T-cell (primary cell): ENCODE data around the gene DLX6. TPM values are rescaled to one million over a fixed set of nuclear protein-coding genes. Genes with fewer than 3 reads are reported as not detected.

Experiments
- ATAC-seq, 4 experiments: fragments of 200-7000 bp in 3 of 4; fragments of 150-1000 bp in 1 of 4; cut with Tn5 transposase; replicated peaks in 1 of 4; 1 replicate in 3 of 4; 2 replicates in 1 of 4; pipeline ENCODE4 v1.10.0; 2021; ENCODE audit warnings: moderate library complexity in 3 of 4, mild to moderate bottlenecking in 2 of 4, moderate number of reproducible peaks in 1 of 4
- CTCF ChIA-PET, 2 donors: fragments of 300-600 bp; sonication (Branson Sonifier 250); formaldehyde crosslinking; loops; one replicate each; lab custom pipeline; 2022; ENCODE audit warnings: antibody characterized with exemption in 2 of 2; lab: Charles Lee
- POLR2A ChIA-PET, 2 donors: fragments of 300-600 bp; sonication (Branson Sonifier 250); formaldehyde crosslinking; loops; one replicate each; lab custom pipeline; 2022; ENCODE audit warnings: antibody characterized with exemption in 2 of 2; lab: Charles Lee
- DNase-seq, 35 experiments: peaks; one replicate each; pipeline versions ENCODE4 v3.0.0 to v3.0.0-alpha.2; 2013 to 2023
- H3K27ac ChIP-seq: one replicate; pipeline ENCODE4 v1.5.1; 2013; ENCODE audit warnings: low read length
- H3K27me3 ChIP-seq, 2 experiments: replicated peaks in 1 of 2; 1 replicate in 1 of 2; 2 replicates in 1 of 2; pipeline versions ENCODE4 v1.6.1 to v1.7.0; 2013; ENCODE audit warnings: low read length in 1 of 2, mixed read lengths in 1 of 2; ENCODE audit not compliant: control insufficient read depth in 2 of 2, insufficient read depth in 2 of 2; ENCODE audit errors: extremely low read depth in 1 of 2
- H3K36me3 ChIP-seq, 2 donors: 1 replicate in 1 of 2; 2 replicates in 1 of 2; pipeline versions ENCODE4 v1.6.1 to v1.7.0; 2013; ENCODE audit warnings: low read length in 1 of 2; ENCODE audit not compliant: control insufficient read depth in 2 of 2, insufficient read depth in 1 of 2; ENCODE audit errors: extremely low read depth in 1 of 2
- H3K4me1 ChIP-seq, 2 experiments: 1 replicate in 1 of 2; 2 replicates in 1 of 2; pipeline versions ENCODE4 v1.6.1 to v1.7.0; 2013; ENCODE audit warnings: low read length in 2 of 2, mixed read lengths in 1 of 2; ENCODE audit not compliant: insufficient read depth in 2 of 2, control insufficient read depth in 1 of 2; ENCODE audit errors: extremely low read depth in 1 of 2
- H3K4me3 ChIP-seq, 2 donors: 1 replicate in 1 of 2; 2 replicates in 1 of 2; pipeline versions ENCODE4 v1.5.1 to v1.7.0; 2013; ENCODE audit warnings: mild to moderate bottlenecking in 2 of 2, low read length in 1 of 2, moderate library complexity in 1 of 2; ENCODE audit not compliant: control insufficient read depth in 1 of 2; ENCODE audit errors: extremely low read depth in 1 of 2
- H3K9me3 ChIP-seq: 2 replicates; pipeline ENCODE4 v1.7.0; 2013
- H3K27ac Mint-ChIP-seq, 2 donors: one replicate each; pipeline ENCODE4 v1.8.0; 2020 to 2021; ENCODE audit warnings: mild to moderate bottlenecking in 2 of 2, mixed read lengths in 2 of 2
- H3K27me3 Mint-ChIP-seq, 2 donors: one replicate each; pipeline ENCODE4 v1.8.0; 2021 to 2022; ENCODE audit warnings: mixed read lengths in 2 of 2
- H3K36me3 Mint-ChIP-seq: one replicate; pipeline ENCODE4 v1.8.0; 2021; ENCODE audit warnings: mixed read lengths
- H3K4me1 Mint-ChIP-seq, 3 donors: one replicate each; pipeline ENCODE4 v1.8.0; 2020 to 2022; ENCODE audit warnings: mixed read lengths in 3 of 3, mild to moderate bottlenecking in 1 of 3
- H3K4me3 Mint-ChIP-seq, 3 donors: one replicate each; pipeline ENCODE4 v1.8.0; 2020 to 2022; ENCODE audit warnings: mild to moderate bottlenecking in 3 of 3, mixed read lengths in 3 of 3, moderate library complexity in 3 of 3
- H3K9me3 Mint-ChIP-seq, 3 donors: one replicate each; pipeline ENCODE4 v1.8.0; 2020 to 2022; ENCODE audit warnings: mixed read lengths in 3 of 3
- WGBS: methylation state at CpG from one replicate; pipeline ENCODE4 v1.1.5; 2013; ENCODE audit warnings: missing lambda C conversion rate; ENCODE audit not compliant: insufficient coverage; 5-methylcytosine and 5-hydroxymethylcytosine counted together
- total RNA-seq, 35 experiments: library from RNA in 6 of 35; stranded (reverse) in 6 of 35; fragments of 120-200 nt in 1 of 35; gene quantifications; one replicate each; pipeline versions ENCODE4 v1.2.1 to v1.2.4 and lab custom pipeline; 2013 to 2026

DLX6 gene
- total RNA-seq, 5 donors from 2014 or later (not counting 1 experiment from before 2014, with no cell fraction given), result not detected

- Histone ChIP-seq H3K4me1 (peaks cover 0 to 8% of the 10 kb centered on the region in 2 experiments), H3K36me3 (no peaks in the 10 kb centered on the region), H3K9me3 (peaks cover 3% of the 10 kb centered on the region), H3K27ac (no peak overlapping the region), H3K27me3 (peaks cover 43 to 51% of the 10 kb centered on the region in 2 experiments), H3K4me3 (no peak overlapping the region)
- WGBS, result 16% methylated on average over 6 of the region's 20 CpGs
- ATAC-seq (no peak), DNase-seq (no peak)
- Mint-ChIP-seq H3K36me3 (no peaks in the 10 kb centered on the region), H3K27me3 (peaks cover 86 to 91% of the 10 kb centered on the region in 2 donors), H3K9me3 (peaks cover 3 to 8% (median 7%) of the 10 kb centered on the region in 3 donors), H3K4me1 (peaks cover 8 to 12% (median 8%) of the 10 kb centered on the region in 3 donors), H3K27ac (no peak overlapping the region), H3K4me3 (no peak overlapping the region)
- ChIA-PET CTCF (interaction anchor here (0.6 to 0.7 kb wide), 2 partner anchors 12 to 18 kb away, joined by 3 to 4 read pairs; no protein-coding TSS in a partner anchor), POLR2A (no interaction called here)
These were observed 7.9 kb downstream of the DLX6 start for GRCh38 chr7:97013134-97013844.

- Histone ChIP-seq H3K27me3 (peaks cover 43 to 54% of the 10 kb centered on the region in 2 experiments), H3K4me3 (no peak overlapping the region), H3K36me3 (no peaks in the 10 kb centered on the region), H3K9me3 (peaks cover 3% of the 10 kb centered on the region), H3K4me1 (peaks cover 0 to 8% of the 10 kb centered on the region in 2 experiments), H3K27ac (no peak overlapping the region)
- H3K4me1 Mint-ChIP-seq, result peaks cover 8 to 12% (median 8%) of the 10 kb centered on the region in 3 donors
- no peak overlapping the region for H3K27ac Mint-ChIP-seq
- H3K4me3 Mint-ChIP-seq, result no peak overlapping the region
- no peak for ATAC-seq
- H3K27me3 Mint-ChIP-seq, result peaks cover 87 to 92% of the 10 kb centered on the region in 2 donors
- ChIA-PET POLR2A (no interaction called here), CTCF (interaction anchor here in 1 of 2 donors (0.7 kb wide), 1 partner anchor 18 kb away, joined by 4 read pairs; no protein-coding TSS in a partner anchor)
- peaks cover 3 to 8% (median 7%) of the 10 kb centered on the region in 3 donors for H3K9me3 Mint-ChIP-seq
- no peak for DNase-seq
- no peaks in the 10 kb centered on the region for H3K36me3 Mint-ChIP-seq
- no CpG with 5 or more reads among the region's 1 CpG for WGBS
These were observed 8.4 kb downstream of the DLX6 start for GRCh38 chr7:97013845-97014134.

GRCh38 chr7:97014145-97014750, 8.9 kb downstream of the DLX6 start:
- H3K27ac Mint-ChIP-seq, result no peak overlapping the region
- ATAC-seq, result no peak
- H3K27me3 Mint-ChIP-seq, result peaks cover 89 to 93% of the 10 kb centered on the region in 2 donors
- Histone ChIP-seq H3K4me1 (peaks cover 0 to 8% of the 10 kb centered on the region in 2 experiments), H3K4me3 (no peak overlapping the region), H3K27me3 (peaks cover 47 to 57% of the 10 kb centered on the region in 2 experiments), H3K36me3 (no peaks in the 10 kb centered on the region), H3K9me3 (peaks cover 3% of the 10 kb centered on the region), H3K27ac (no peak overlapping the region)
- H3K9me3 Mint-ChIP-seq, result peaks cover 3 to 8% (median 7%) of the 10 kb centered on the region in 3 donors
- peaks cover 8 to 12% (median 8%) of the 10 kb centered on the region in 3 donors for H3K4me1 Mint-ChIP-seq
- no peak for DNase-seq
- ChIA-PET CTCF (interaction anchor here in 1 of 2 donors (0.7 kb wide), 1 partner anchor 18 kb away, joined by 4 read pairs; no protein-coding TSS in a partner anchor), POLR2A (no interaction called here)
- 0% methylated on average over 1 of the region's 5 CpGs for WGBS
- H3K4me3 Mint-ChIP-seq, result no peak overlapping the region
- no peaks in the 10 kb centered on the region for H3K36me3 Mint-ChIP-seq

GRCh38 chr7:97015279-97015678, 9.9 kb downstream of the DLX6 start:
- Histone ChIP-seq H3K4me1 (peaks cover 0 to 8% of the 10 kb centered on the region in 2 experiments), H3K4me3 (no peak overlapping the region), H3K36me3 (no peaks in the 10 kb centered on the region), H3K27me3 (peaks cover 45 to 53% of the 10 kb centered on the region in 2 experiments), H3K27ac (no peak overlapping the region), H3K9me3 (peaks cover 3% of the 10 kb centered on the region)
- Mint-ChIP-seq H3K27ac (peak overlapping the region in 1 of 2 donors; percentile 33), H3K27me3 (peaks cover 86 to 92% of the 10 kb centered on the region in 2 donors), H3K4me3 (no peak overlapping the region), H3K9me3 (peaks cover 3 to 8% (median 7%) of the 10 kb centered on the region in 3 donors), H3K36me3 (no peaks in the 10 kb centered on the region), H3K4me1 (peaks cover 8 to 12% (median 9%) of the 10 kb centered on the region in 3 donors)
- no CpG with 5 or more reads among the region's 3 CpGs for WGBS
- CTCF ChIA-PET, result interaction anchor here (0.5 to 1.3 kb wide), 4 partner anchors 9 to 12 kb away, joined by 3 to 6 read pairs (median 4); no protein-coding TSS in a partner anchor
- DNase-seq (no peak), ATAC-seq (no peak)
- POLR2A ChIA-PET, result no interaction called here

GRCh38 chr7:97015756-97016380, 10.5 kb downstream of the DLX6 start:
- no peak overlapping the region for H3K27ac Mint-ChIP-seq
- H3K4me3 Mint-ChIP-seq, result no peak overlapping the region
- DNase-seq (no peak), ATAC-seq (no peak)
- H3K36me3 Mint-ChIP-seq, result no peaks in the 10 kb centered on the region
- peaks cover 0 to 8% of the 10 kb centered on the region in 2 experiments for H3K4me1 ChIP-seq
- H3K4me1 Mint-ChIP-seq, result peaks cover 12 to 13% (median 12%) of the 10 kb centered on the region in 3 donors
- CTCF ChIA-PET, result interaction anchor here (0.5 to 1.3 kb wide), 4 partner anchors 10 to 661 kb away, joined by 3 to 6 read pairs (median 3); no protein-coding TSS in a partner anchor
- no peaks in the 10 kb centered on the region for H3K36me3 ChIP-seq
- peaks cover 3% of the 10 kb centered on the region for H3K9me3 ChIP-seq
- POLR2A ChIA-PET, result interaction anchor here in 1 of 2 donors (0.6 kb wide), 1 partner anchor 33 kb away, joined by 5 read pairs; no protein-coding TSS in a partner anchor
- no peak overlapping the region for H3K27ac ChIP-seq
- peaks cover 90 to 94% of the 10 kb centered on the region in 2 donors for H3K27me3 Mint-ChIP-seq
- peaks cover 3 to 8% (median 7%) of the 10 kb centered on the region in 3 donors for H3K9me3 Mint-ChIP-seq
- peaks cover 45 to 57% of the 10 kb centered on the region in 2 experiments for H3K27me3 ChIP-seq
- WGBS, result 9% methylated on average over 4 of the region's 12 CpGs
- H3K4me3 ChIP-seq, result no peak overlapping the region
